Measurements from ENCODE around the gene CAVIN3. TPM values are rescaled to one million over a fixed set of nuclear protein-coding genes. Genes with fewer than 3 reads are reported as not detected.

Gene CAVIN3
- polyA plus RNA-seq, 1 experiment: 37.8 TPM

DNA sequence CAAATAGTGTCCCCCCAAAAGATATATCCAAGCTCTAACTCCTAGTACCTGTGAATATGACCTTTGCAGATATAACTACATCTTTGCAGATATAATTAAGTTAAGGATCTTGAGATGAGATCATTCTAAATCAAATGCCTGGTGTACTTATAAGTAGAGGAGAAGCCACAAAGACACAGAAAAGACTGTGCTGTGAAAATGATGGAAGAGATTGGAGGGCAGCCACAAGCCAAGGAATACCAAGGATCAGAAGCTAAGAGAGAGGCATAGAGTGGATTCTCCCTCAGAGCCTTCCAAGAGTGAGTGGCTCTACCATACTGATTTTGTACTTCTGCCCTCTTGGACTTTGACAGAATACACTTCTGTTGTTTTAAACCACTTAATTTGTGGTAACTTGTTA is 7.5 kb upstream of the CAVIN3 start:
- Histone ChIP-seq H3K9me3 (ENCODE audit: control insufficient read depth, insufficient read depth, low read length) (no peaks in the 10 kb centered on the region), H3K4me3 (ENCODE audit: low read depth, low read length) (no peak overlapping the region), H3K27me3 (ENCODE audit: control insufficient read depth, insufficient read depth, low read length) (no peaks in the 10 kb centered on the region), H3K27ac (ENCODE audit: low read depth, low read length) (no peak overlapping the region)
- DNase-seq (ENCODE audit: low read depth, low spot score): no peak
- TF ChIP-seq CTCF (IDR thresholded peaks at IDR 0.05; ENCODE audit: low read depth, low read length): no peak
- ChIA-PET CTCF (interaction anchor here (0.6 to 3.2 kb wide), 5 partner anchors 12 to 52 kb away, joined by 4 to 20 read pairs (median 7); no protein-coding TSS in a partner anchor), POLR2A (interaction anchor here (1.3 kb wide), 1 partner anchor 8 kb away, joined by 4 read pairs; no protein-coding TSS in a partner anchor)

DNA sequence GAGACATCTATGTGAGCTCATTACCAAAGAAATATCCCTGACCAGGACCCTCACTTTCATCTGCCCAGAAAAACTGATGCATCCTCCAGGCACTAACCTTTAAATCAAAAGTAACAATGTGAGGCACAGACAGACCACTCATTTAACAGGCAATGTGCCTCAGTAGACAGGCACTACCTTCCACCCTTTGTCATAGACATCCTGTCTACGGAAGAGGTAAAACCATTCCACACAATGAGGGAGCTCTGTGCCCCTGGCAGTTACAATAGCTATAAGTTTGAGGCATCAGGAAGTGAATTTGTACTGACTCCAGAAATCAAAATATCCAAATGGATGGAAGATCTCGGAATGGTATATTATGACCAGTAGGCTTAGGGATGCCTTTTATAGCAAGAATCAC is 6.7 kb upstream of the CAVIN3 start:
- ChIA-PET CTCF (interaction anchor here (1.0 to 3.2 kb wide), 4 partner anchors 11 to 379 kb away, joined by 3 to 20 read pairs (median 8); no protein-coding TSS in a partner anchor), POLR2A (no interaction called here)
- TF ChIP-seq CTCF (IDR thresholded peaks at IDR 0.05; ENCODE audit: low read depth, low read length): no peak
- DNase-seq (ENCODE audit: low read depth, low spot score): no peak
- Histone ChIP-seq H3K27ac (ENCODE audit: low read depth, low read length) (no peak overlapping the region), H3K9me3 (ENCODE audit: control insufficient read depth, insufficient read depth, low read length) (no peaks in the 10 kb centered on the region), H3K4me3 (ENCODE audit: low read depth, low read length) (no peak overlapping the region), H3K27me3 (ENCODE audit: control insufficient read depth, insufficient read depth, low read length) (no peaks in the 10 kb centered on the region)

- DNase-seq (ENCODE audit: low read depth, low spot score): no peak
- no peak overlapping the region for H3K4me3 ChIP-seq (ENCODE audit: low read depth, low read length)
- ChIA-PET CTCF (interaction anchor here (1.2 to 3.2 kb wide), 3 partner anchors 10 to 37 kb away, joined by 4 to 20 read pairs (median 13); no protein-coding TSS in a partner anchor), POLR2A (no interaction called here)
- TF ChIP-seq CTCF (IDR thresholded peaks at IDR 0.05; ENCODE audit: low read depth, low read length): no peak
- H3K27me3 ChIP-seq (ENCODE audit: control insufficient read depth, insufficient read depth, low read length): no peaks in the 10 kb centered on the region
- H3K27ac ChIP-seq (ENCODE audit: low read depth, low read length): no peak overlapping the region
- no peaks in the 10 kb centered on the region for H3K9me3 ChIP-seq (ENCODE audit: control insufficient read depth, insufficient read depth, low read length)
Measured at GRCh38 chr11:6326303-6326702, 6.0 kb upstream of the CAVIN3 start.

GRCh38 chr11:6323291-6323905 is 3.1 kb upstream of the CAVIN3 start:
- Histone ChIP-seq H3K9me3 (ENCODE audit: control insufficient read depth, insufficient read depth, low read length) (no peaks in the 10 kb centered on the region; the same call in 1 of the 2 replicates), H3K4me3 (ENCODE audit: low read depth, low read length) (no peak overlapping the region), H3K27ac (ENCODE audit: low read depth, low read length) (no peak overlapping the region), H3K27me3 (ENCODE audit: control insufficient read depth, insufficient read depth, low read length) (no peaks in the 10 kb centered on the region)
- POLR2A ChIA-PET: no interaction called here
- CTCF ChIA-PET: interaction anchor here (0.7 to 11.6 kb wide), 6 partner anchors 8 to 72 kb away, joined by 3 to 137 read pairs (median 4); no protein-coding TSS in a partner anchor
- TF ChIP-seq CTCF (IDR thresholded peaks at IDR 0.05; ENCODE audit: low read depth, low read length): no peak
- no peak for DNase-seq (ENCODE audit: low read depth, low spot score)

- Histone ChIP-seq H3K27ac (ENCODE audit: low read depth, low read length) (peak overlapping the region; percentile 100), H3K4me3 (ENCODE audit: low read depth, low read length) (no peak overlapping the region), H3K27me3 (ENCODE audit: control insufficient read depth, insufficient read depth, low read length) (no peaks in the 10 kb centered on the region), H3K9me3 (ENCODE audit: control insufficient read depth, insufficient read depth, low read length) (no peaks in the 10 kb centered on the region; the same call in 1 of the 2 replicates)
- POLR2A ChIA-PET: interaction anchor here (0.7 kb wide), 1 partner anchor 70 kb away, joined by 3 read pairs; no protein-coding TSS in a partner anchor
- no peak for DNase-seq (ENCODE audit: low read depth, low spot score)
- TF ChIP-seq CTCF (IDR thresholded peaks at IDR 0.05; ENCODE audit: low read depth, low read length): no peak
- CTCF ChIA-PET: interaction anchor here (1.2 to 11.6 kb wide), 4 partner anchors 33 to 71 kb away, joined by 5 to 137 read pairs (median 14); no protein-coding TSS in a partner anchor
Measured at GRCh38 chr11:6321961-6322362, 1.7 kb upstream of the CAVIN3 start.

All from AG04450 (cell line).